ENCODE measurements around the gene ACAD9. TPM values are rescaled to one million over a fixed set of nuclear protein-coding genes. Genes with fewer than 3 reads are reported as not detected.

ACAD9 gene
- total and polyA plus RNA-seq, 2 of the 13 experiments (the other 11 are each of a cell fraction or from before 2014, with no cell fraction given) = 15.3 to 38.2 TPM

DNA sequence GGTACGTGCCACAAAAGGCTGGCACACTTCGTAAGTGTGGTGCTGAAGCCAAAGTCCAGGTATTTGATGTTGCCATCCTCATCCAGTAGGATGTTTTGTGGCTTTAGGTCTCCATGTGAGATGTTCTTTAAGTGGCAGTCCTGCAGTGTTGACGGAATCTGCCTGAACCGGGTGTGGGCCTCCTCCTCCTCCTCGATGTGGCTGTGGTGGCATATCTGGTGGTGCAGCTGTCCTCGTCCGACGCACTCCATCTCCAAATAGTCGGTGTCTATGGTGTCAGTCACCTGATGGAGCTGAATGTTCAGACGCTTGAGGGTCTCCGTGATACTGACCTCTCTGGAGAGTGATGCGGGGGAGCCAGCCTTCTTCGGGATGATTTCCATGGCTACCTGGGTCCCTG is 30.5 kb upstream of the ACAD9 start:
- POLR2A ChIA-PET = no interaction called here
- H3K36me3 ChIP-seq (replicated peaks in 1 of 2; ENCODE audit: control insufficient read depth in 1 of 2, insufficient read depth in 2 of 2, low read length in 2 of 2) = no peaks in the 10 kb centered on the region
- H3K9ac ChIP-seq (ENCODE audit: insufficient read depth, low read depth, low read length) = no peak overlapping the region
- BruUV-seq (replicated peaks) = no TSS peak
- no peak overlapping the region for H3K4me2 ChIP-seq (ENCODE audit: low read depth, low read length)
- intact Hi-C loops (cut with micrococcal nuclease; ENCODE audit: unreplicated experiment) = no loop called here
- no peak overlapping the region for H3K27ac ChIP-seq (ENCODE audit: extremely low read length, insufficient read depth, low read length)
- no peak overlapping the region for H2AFZ ChIP-seq (ENCODE audit: low read length)
- no peaks in the 10 kb centered on the region for H4K20me1 ChIP-seq (ENCODE audit: insufficient read depth, low read length)
- H3K79me2 ChIP-seq (ENCODE audit: insufficient read depth, low read length) = no peaks in the 10 kb centered on the region
- 42% methylated on average over 4 of the region's 13 CpGs for WGBS (ENCODE audit: low lambda C conversion rate)
- H3K4me3 ChIP-seq (replicated peaks in 1 of 3; ENCODE audit: insufficient read depth in 1 of 3, low read depth in 2 of 3, low read length in 3 of 3) = no peak overlapping the region
- in situ Hi-C loops (cut with HindIII; ENCODE audit: extremely low pct_ligation_motif_present, low pct_unique_long_range_greater_than_20kb) = no loop called here
- CTCF ChIA-PET (ENCODE audit: low intra/inter-chr PET ratio, low total read pairs) = no interaction called here
- no peak for FAIRE-seq
- peaks cover 5% of the 10 kb centered on the region for H3K9me3 ChIP-seq (ENCODE audit: low read length)
- H3K27me3 ChIP-seq (ENCODE audit: control insufficient read depth in 1 of 2, insufficient read depth in 2 of 2, low read length in 2 of 2) = peaks cover 0 to 10% of the 10 kb centered on the region in 2 experiments; a peak in 2 of 5 replicates
- DNase-seq (ENCODE audit: low spot score) = no peak
- peaks cover 26% of the 10 kb centered on the region for H3K4me1 ChIP-seq (ENCODE audit: insufficient read depth, low read length)
- ATAC-seq = no peak
- TF ChIP-seq ZNF432 (CRISPR knock-in tag; IDR thresholded peaks at IDR 0.05; ENCODE audit: borderline replicate concordance) (no peak), JUN (CRISPR knock-in tag; IDR thresholded peaks at IDR 0.05) (no peak), WIZ (CRISPR knock-in tag; IDR thresholded peaks at IDR 0.05) (no peak), AGO2 (optimal IDR thresholded peaks at IDR 0.05; ENCODE audit: low read depth, low read length) (no peak), SRSF1 (optimal IDR thresholded peaks at IDR 0.05; ENCODE audit: low read depth, low read length) (no peak), CCAR2 (optimal IDR thresholded peaks at IDR 0.05; ENCODE audit: low read depth, low read length) (no peak)
- TF ChIP-seq, protein P1, sequence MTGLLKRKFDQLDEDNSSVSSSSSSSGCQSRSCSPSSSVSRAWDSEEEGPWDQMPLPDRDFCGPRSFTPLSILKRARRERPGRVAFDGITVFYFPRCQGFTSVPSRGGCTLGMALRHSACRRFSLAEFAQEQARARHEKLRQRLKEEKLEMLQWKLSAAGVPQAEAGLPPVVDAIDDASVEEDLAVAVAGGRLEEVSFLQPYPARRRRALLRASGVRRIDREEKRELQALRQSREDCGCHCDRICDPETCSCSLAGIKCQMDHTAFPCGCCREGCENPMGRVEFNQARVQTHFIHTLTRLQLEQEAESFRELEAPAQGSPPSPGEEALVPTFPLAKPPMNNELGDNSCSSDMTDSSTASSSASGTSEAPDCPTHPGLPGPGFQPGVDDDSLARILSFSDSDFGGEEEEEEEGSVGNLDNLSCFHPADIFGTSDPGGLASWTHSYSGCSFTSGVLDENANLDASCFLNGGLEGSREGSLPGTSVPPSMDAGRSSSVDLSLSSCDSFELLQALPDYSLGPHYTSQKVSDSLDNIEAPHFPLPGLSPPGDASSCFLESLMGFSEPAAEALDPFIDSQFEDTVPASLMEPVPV (CRISPR knock-in tag; IDR thresholded peaks at IDR 0.05) = no peak
- TF ChIP-seq, protein P2, sequence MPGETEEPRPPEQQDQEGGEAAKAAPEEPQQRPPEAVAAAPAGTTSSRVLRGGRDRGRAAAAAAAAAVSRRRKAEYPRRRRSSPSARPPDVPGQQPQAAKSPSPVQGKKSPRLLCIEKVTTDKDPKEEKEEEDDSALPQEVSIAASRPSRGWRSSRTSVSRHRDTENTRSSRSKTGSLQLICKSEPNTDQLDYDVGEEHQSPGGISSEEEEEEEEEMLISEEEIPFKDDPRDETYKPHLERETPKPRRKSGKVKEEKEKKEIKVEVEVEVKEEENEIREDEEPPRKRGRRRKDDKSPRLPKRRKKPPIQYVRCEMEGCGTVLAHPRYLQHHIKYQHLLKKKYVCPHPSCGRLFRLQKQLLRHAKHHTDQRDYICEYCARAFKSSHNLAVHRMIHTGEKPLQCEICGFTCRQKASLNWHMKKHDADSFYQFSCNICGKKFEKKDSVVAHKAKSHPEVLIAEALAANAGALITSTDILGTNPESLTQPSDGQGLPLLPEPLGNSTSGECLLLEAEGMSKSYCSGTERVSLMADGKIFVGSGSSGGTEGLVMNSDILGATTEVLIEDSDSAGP (CRISPR knock-in tag; IDR thresholded peaks at IDR 0.05; ENCODE audit: borderline replicate concordance) = no peak
- TF ChIP-seq, protein P3, sequence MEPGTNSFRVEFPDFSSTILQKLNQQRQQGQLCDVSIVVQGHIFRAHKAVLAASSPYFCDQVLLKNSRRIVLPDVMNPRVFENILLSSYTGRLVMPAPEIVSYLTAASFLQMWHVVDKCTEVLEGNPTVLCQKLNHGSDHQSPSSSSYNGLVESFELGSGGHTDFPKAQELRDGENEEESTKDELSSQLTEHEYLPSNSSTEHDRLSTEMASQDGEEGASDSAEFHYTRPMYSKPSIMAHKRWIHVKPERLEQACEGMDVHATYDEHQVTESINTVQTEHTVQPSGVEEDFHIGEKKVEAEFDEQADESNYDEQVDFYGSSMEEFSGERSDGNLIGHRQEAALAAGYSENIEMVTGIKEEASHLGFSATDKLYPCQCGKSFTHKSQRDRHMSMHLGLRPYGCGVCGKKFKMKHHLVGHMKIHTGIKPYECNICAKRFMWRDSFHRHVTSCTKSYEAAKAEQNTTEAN (CRISPR knock-in tag; conservative IDR thresholded peaks at IDR 0.05) = no peak
- TF ChIP-seq, protein P4, sequence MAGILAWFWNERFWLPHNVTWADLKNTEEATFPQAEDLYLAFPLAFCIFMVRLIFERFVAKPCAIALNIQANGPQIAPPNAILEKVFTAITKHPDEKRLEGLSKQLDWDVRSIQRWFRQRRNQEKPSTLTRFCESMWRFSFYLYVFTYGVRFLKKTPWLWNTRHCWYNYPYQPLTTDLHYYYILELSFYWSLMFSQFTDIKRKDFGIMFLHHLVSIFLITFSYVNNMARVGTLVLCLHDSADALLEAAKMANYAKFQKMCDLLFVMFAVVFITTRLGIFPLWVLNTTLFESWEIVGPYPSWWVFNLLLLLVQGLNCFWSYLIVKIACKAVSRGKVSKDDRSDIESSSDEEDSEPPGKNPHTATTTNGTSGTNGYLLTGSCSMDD (CRISPR knock-in tag; IDR thresholded peaks at IDR 0.05) = no peak
- TF ChIP-seq, protein P5, sequence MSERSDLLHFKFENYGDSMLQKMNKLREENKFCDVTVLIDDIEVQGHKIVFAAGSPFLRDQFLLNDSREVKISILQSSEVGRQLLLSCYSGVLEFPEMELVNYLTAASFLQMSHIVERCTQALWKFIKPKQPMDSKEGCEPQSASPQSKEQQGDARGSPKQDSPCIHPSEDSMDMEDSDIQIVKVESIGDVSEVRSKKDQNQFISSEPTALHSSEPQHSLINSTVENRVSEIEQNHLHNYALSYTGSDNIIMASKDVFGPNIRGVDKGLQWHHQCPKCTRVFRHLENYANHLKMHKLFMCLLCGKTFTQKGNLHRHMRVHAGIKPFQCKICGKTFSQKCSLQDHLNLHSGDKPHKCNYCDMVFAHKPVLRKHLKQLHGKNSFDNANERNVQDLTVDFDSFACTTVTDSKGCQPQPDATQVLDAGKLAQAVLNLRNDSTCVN (CRISPR knock-in tag; IDR thresholded peaks at IDR 0.05; ENCODE audit: borderline replicate concordance) = no peak
- TF ChIP-seq, protein P6, sequence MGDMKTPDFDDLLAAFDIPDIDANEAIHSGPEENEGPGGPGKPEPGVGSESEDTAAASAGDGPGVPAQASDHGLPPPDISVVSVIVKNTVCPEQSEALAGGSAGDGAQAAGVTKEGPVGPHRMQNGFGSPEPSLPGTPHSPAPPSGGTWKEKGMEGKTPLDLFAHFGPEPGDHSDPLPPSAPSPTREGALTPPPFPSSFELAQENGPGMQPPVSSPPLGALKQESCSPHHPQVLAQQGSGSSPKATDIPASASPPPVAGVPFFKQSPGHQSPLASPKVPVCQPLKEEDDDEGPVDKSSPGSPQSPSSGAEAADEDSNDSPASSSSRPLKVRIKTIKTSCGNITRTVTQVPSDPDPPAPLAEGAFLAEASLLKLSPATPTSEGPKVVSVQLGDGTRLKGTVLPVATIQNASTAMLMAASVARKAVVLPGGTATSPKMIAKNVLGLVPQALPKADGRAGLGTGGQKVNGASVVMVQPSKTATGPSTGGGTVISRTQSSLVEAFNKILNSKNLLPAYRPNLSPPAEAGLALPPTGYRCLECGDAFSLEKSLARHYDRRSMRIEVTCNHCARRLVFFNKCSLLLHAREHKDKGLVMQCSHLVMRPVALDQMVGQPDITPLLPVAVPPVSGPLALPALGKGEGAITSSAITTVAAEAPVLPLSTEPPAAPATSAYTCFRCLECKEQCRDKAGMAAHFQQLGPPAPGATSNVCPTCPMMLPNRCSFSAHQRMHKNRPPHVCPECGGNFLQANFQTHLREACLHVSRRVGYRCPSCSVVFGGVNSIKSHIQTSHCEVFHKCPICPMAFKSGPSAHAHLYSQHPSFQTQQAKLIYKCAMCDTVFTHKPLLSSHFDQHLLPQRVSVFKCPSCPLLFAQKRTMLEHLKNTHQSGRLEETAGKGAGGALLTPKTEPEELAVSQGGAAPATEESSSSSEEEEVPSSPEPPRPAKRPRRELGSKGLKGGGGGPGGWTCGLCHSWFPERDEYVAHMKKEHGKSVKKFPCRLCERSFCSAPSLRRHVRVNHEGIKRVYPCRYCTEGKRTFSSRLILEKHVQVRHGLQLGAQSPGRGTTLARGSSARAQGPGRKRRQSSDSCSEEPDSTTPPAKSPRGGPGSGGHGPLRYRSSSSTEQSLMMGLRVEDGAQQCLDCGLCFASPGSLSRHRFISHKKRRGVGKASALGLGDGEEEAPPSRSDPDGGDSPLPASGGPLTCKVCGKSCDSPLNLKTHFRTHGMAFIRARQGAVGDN (CRISPR knock-in tag; IDR thresholded peaks at IDR 0.05) = no peak

All from HepG2 (cell line).